ENCODE results near the gene USP3. TPM values are rescaled to one million over a fixed set of nuclear protein-coding genes. Genes with fewer than 3 reads are reported as not detected.

USP3 gene
- polyA plus RNA-seq, 1 of the 3 experiments (the other 2 are of a cell fraction): 9.3 TPM

- TF ChIP-seq POLR2AphosphoS5 (IDR thresholded peaks at IDR 0.05; ENCODE audit: low read depth, low read length): peak; percentile 74
- TF ChIP-seq CTCF (IDR thresholded peaks at IDR 0.05): no peak
- TF ChIP-seq EP300 (IDR thresholded peaks at IDR 0.05; ENCODE audit: borderline replicate concordance in 1 of 2, low read depth in 1 of 2, low read length in 1 of 2): no peak
- TF ChIP-seq, protein P1, sequence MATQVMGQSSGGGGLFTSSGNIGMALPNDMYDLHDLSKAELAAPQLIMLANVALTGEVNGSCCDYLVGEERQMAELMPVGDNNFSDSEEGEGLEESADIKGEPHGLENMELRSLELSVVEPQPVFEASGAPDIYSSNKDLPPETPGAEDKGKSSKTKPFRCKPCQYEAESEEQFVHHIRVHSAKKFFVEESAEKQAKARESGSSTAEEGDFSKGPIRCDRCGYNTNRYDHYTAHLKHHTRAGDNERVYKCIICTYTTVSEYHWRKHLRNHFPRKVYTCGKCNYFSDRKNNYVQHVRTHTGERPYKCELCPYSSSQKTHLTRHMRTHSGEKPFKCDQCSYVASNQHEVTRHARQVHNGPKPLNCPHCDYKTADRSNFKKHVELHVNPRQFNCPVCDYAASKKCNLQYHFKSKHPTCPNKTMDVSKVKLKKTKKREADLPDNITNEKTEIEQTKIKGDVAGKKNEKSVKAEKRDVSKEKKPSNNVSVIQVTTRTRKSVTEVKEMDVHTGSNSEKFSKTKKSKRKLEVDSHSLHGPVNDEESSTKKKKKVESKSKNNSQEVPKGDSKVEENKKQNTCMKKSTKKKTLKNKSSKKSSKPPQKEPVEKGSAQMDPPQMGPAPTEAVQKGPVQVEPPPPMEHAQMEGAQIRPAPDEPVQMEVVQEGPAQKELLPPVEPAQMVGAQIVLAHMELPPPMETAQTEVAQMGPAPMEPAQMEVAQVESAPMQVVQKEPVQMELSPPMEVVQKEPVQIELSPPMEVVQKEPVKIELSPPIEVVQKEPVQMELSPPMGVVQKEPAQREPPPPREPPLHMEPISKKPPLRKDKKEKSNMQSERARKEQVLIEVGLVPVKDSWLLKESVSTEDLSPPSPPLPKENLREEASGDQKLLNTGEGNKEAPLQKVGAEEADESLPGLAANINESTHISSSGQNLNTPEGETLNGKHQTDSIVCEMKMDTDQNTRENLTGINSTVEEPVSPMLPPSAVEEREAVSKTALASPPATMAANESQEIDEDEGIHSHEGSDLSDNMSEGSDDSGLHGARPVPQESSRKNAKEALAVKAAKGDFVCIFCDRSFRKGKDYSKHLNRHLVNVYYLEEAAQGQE (IDR thresholded peaks at IDR 0.05; ENCODE audit: low read depth, low read length): no peak
- no peak for TF ChIP-seq FOXJ3 (CRISPR knock-in tag; IDR thresholded peaks at IDR 0.05)
- TF ChIP-seq FOXM1 (IDR thresholded peaks at IDR 0.05; ENCODE audit: low read depth): no peak
- TF ChIP-seq SIN3A (IDR thresholded peaks at IDR 0.05; ENCODE audit: borderline replicate concordance, low read depth, low read length): peak; percentile 87; the same call in 1 of the 2 replicates
- TF ChIP-seq ELF1 (IDR thresholded peaks at IDR 0.05): peak; percentile 89
- TF ChIP-seq NRF1 (IDR thresholded peaks at IDR 0.05; ENCODE audit: low read depth, low read length): no peak
These were observed at the start of gene USP3 (continued) for GRCh38 chr15:63504247-63504978.

GRCh38 chr15:63456258-63456657 lies 48.1 kb upstream of the USP3 start:
- Histone ChIP-seq H3K36me3 (replicated peaks in 1 of 2; ENCODE audit: control insufficient read depth in 1 of 2, insufficient read depth in 2 of 2, low read length in 1 of 2) (no peaks in the 10 kb centered on the region), H3K4me3 (ENCODE audit: low read depth in 2 of 2, low read length in 1 of 2) (no peak overlapping the region), H3K9ac (no peak overlapping the region), H3K27me3 (ENCODE audit: insufficient read depth) (no peaks in the 10 kb centered on the region), H3K4me1 (ENCODE audit: control insufficient read depth in 1 of 2, insufficient read depth in 2 of 2, low read depth in 1 of 2, low read length in 1 of 2) (no peaks in the 10 kb centered on the region), H3K9me3 (no peaks in the 10 kb centered on the region), H3K79me2 (ENCODE audit: insufficient read depth) (no peaks in the 10 kb centered on the region), H2AFZ (ENCODE audit: low read depth) (no peak overlapping the region), H3K4me2 (no peak overlapping the region), H3F3A (replicated peaks; ENCODE audit: insufficient read depth) (no peaks in the 10 kb centered on the region), H3K9me2 (no peaks in the 10 kb centered on the region), H3K27ac (ENCODE audit: low read depth in 2 of 2, low read length in 1 of 2) (no peak overlapping the region), H4K20me1 (ENCODE audit: insufficient read depth) (no peaks in the 10 kb centered on the region)
- 78% methylated on average over 1 of the region's 1 CpG for WGBS (ENCODE audit: low lambda C conversion rate)
- no peak for DNase-seq
- ChIA-PET POLR2A (no interaction called here), CTCF (interaction anchor here (1.4 kb wide), 1 partner anchor 10 kb away, joined by 4 read pairs; no protein-coding TSS in a partner anchor)
- TF ChIP-seq POLR2AphosphoS5 (IDR thresholded peaks at IDR 0.05; ENCODE audit: low read depth, low read length) (no peak), TCF12 (IDR thresholded peaks at IDR 0.05) (no peak), EP300 (IDR thresholded peaks at IDR 0.05; ENCODE audit: borderline replicate concordance in 1 of 2, low read depth in 1 of 2, low read length in 1 of 2) (no peak), RXRA (IDR thresholded peaks at IDR 0.05; ENCODE audit: borderline replicate concordance, low read depth) (no peak), JUND (IDR thresholded peaks at IDR 0.05) (no peak), SMC3 (IDR thresholded peaks at IDR 0.05; ENCODE audit: low read depth, low read length) (no peak), EZH2phosphoT487 (IDR thresholded peaks at IDR 0.05; ENCODE audit: borderline replicate concordance, low read depth) (no peak), ZBTB33 (IDR thresholded peaks at IDR 0.05; ENCODE audit: borderline replicate concordance, low read depth) (no peak)
- TF ChIP-seq, protein P2, sequence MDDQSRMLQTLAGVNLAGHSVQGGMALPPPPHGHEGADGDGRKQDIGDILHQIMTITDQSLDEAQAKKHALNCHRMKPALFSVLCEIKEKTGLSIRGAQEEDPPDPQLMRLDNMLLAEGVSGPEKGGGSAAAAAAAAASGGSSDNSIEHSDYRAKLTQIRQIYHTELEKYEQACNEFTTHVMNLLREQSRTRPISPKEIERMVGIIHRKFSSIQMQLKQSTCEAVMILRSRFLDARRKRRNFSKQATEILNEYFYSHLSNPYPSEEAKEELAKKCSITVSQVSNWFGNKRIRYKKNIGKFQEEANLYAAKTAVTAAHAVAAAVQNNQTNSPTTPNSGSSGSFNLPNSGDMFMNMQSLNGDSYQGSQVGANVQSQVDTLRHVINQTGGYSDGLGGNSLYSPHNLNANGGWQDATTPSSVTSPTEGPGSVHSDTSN (IDR thresholded peaks at IDR 0.05): no peak

Measured in SK-N-SH (cell line).